Measurements from ENCODE around the gene PICALM.

The PICALM gene

DNA sequence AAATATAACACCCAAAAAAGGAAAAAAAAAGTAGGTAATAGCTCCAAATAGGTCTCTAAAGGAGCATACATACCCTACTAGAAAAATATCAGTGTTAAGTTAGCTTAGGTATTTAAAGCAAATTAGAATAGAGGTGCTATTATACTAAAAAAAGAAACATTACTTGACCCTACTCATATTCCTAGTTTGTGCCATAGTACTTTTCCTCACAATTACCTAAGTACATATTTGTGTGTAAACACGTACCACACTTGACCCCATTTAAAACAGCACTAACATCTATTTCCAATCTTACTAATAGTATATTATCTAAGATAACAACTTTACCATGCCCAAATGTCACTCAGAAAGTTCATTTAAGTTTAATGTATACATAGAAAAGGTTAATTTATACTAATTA, 57.7 kb downstream of the PICALM start:
- no peak for DNase-seq (ENCODE audit: low spot score)
- CTCF ChIA-PET: interaction anchor here (0.6 to 1.6 kb wide), 2 partner anchors 31 to 69 kb away, joined by 3 to 9 read pairs; no protein-coding TSS in a partner anchor
- TF ChIP-seq, protein P1, sequence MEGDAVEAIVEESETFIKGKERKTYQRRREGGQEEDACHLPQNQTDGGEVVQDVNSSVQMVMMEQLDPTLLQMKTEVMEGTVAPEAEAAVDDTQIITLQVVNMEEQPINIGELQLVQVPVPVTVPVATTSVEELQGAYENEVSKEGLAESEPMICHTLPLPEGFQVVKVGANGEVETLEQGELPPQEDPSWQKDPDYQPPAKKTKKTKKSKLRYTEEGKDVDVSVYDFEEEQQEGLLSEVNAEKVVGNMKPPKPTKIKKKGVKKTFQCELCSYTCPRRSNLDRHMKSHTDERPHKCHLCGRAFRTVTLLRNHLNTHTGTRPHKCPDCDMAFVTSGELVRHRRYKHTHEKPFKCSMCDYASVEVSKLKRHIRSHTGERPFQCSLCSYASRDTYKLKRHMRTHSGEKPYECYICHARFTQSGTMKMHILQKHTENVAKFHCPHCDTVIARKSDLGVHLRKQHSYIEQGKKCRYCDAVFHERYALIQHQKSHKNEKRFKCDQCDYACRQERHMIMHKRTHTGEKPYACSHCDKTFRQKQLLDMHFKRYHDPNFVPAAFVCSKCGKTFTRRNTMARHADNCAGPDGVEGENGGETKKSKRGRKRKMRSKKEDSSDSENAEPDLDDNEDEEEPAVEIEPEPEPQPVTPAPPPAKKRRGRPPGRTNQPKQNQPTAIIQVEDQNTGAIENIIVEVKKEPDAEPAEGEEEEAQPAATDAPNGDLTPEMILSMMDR (conservative IDR thresholded peaks at IDR 0.05; ENCODE audit: low read depth): no peak
- POLR2A ChIA-PET (ENCODE audit: low non-redundant PET): no interaction called here
- no peak overlapping the region for H3K27ac ChIP-seq

DNA sequence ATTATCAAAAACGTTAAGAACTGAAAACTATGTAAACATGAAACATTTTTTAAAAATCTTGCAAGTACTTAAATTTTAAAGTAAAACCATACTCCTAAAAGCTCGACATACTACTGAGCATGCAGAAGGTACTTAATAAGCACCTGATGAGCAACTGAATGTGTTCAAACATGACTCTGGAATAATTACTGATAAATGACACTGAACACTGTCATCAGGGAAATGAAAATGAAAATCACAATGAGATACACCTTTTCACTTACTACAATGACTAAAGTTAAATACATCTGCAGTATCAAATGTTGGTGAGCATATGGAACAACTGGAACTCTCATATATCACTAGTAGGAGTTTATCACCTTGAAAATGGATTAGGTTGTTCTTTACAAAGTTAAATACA, 65.2 kb downstream of the PICALM start:
- ChIA-PET POLR2A (ENCODE audit: low non-redundant PET) (no interaction called here), CTCF (no interaction called here)
- TF ChIP-seq, protein P1 (conservative IDR thresholded peaks at IDR 0.05; ENCODE audit: low read depth): no peak
- DNase-seq (ENCODE audit: low spot score): no peak
- H3K27ac ChIP-seq: no peak overlapping the region

GRCh38 chr11:86002431-86002830, 66.5 kb downstream of the PICALM start:
- ChIA-PET CTCF (no interaction called here), POLR2A (ENCODE audit: low non-redundant PET) (no interaction called here)
- DNase-seq (ENCODE audit: low spot score): no peak
- TF ChIP-seq, protein P1 (conservative IDR thresholded peaks at IDR 0.05; ENCODE audit: low read depth): no peak
- no peak overlapping the region for H3K27ac ChIP-seq

GRCh38 chr11:85991508-85991907, 77.4 kb downstream of the PICALM start:
- POLR2A ChIA-PET (ENCODE audit: low non-redundant PET): no interaction called here
- no peak overlapping the region for H3K27ac ChIP-seq

GRCh38 chr11:85989746-85990145, 79.1 kb downstream of the PICALM start:
- TF ChIP-seq, protein P1 (conservative IDR thresholded peaks at IDR 0.05; ENCODE audit: low read depth): no peak
- POLR2A ChIA-PET (ENCODE audit: low non-redundant PET): no interaction called here
- H3K27ac ChIP-seq: no peak overlapping the region
- CTCF ChIA-PET: interaction anchor here (0.6 to 0.7 kb wide), 3 partner anchors 238 to 782 kb away, joined by 3 to 5 read pairs (median 5); no protein-coding TSS in a partner anchor
- DNase-seq (ENCODE audit: low spot score): no peak

More at GRCh38 chr11:85991508-85991907, 77.4 kb downstream of the PICALM start:
- CTCF ChIA-PET: interaction anchor here (0.6 to 0.8 kb wide), 2 partner anchors 98 to 124 kb away, joined by 5 read pairs; no protein-coding TSS in a partner anchor
- DNase-seq (ENCODE audit: low spot score): no peak
- TF ChIP-seq, protein P1 (conservative IDR thresholded peaks at IDR 0.05; ENCODE audit: low read depth): no peak

DNA sequence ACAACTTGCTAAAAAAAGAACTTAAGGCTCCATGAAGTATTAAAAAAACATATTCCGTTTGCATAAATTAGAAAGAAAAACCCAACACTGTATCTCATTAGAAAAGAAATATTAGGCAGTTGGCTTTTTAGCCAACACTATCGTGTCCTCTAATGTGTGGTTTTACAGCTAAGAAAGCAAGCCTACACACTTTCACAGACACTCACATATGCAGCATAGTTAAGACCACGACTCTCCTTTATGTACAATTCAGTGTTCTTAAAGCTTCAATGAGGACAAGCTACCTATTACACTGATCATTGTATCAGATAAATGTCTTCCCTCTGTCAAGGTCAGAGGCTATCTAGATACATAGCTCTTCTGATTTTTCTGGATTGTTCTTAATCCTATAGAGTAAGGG, 80.1 kb downstream of the PICALM start:
- ChIA-PET POLR2A (ENCODE audit: low non-redundant PET) (no interaction called here), CTCF (interaction anchor here (0.6 kb wide), 2 partner anchors 17 to 31 kb away, joined by 3 to 4 read pairs; no protein-coding TSS in a partner anchor)
- no peak overlapping the region for H3K27ac ChIP-seq
- no peak for DNase-seq (ENCODE audit: low spot score)
- TF ChIP-seq, protein P1 (conservative IDR thresholded peaks at IDR 0.05; ENCODE audit: low read depth): no peak

All from RWPE1 (cell line).